Transverse colon (tissue), 4 donors: ENCODE results near the gene PKP3. TPM values are rescaled to one million over a fixed set of nuclear protein-coding genes. Genes with fewer than 3 reads are reported as not detected.

ENCODE experiments used
- DNase-seq: peaks from one replicate; pipeline ENCODE4 v3.0.0-alpha.2; 2019
- H3K27ac ChIP-seq, 4 donors: fragments of 200-600 bp; sonication (generic); 2 replicates each; pipeline ENCODE4 v1.5.1; 2016 to 2018; ENCODE audit warnings: inconsistent platforms in 4 of 4
- H3K27me3 ChIP-seq: fragments of 200-600 bp; sonication (generic); 2 replicates; pipeline ENCODE4 v1.5.1; 2017; ENCODE audit warnings: inconsistent platforms
- H3K36me3 ChIP-seq, 4 donors: fragments of 200-600 bp; sonication (generic); 2 replicates each; pipeline ENCODE4 v1.5.1; 2017 to 2019; ENCODE audit warnings: inconsistent platforms in 4 of 4
- H3K4me1 ChIP-seq, 4 donors: fragments of 200-600 bp; sonication (generic); 2 replicates each; pipeline ENCODE4 v1.5.1; 2017 to 2020; ENCODE audit warnings: inconsistent platforms in 4 of 4
- H3K4me3 ChIP-seq, 4 donors: fragments of 200-600 bp; sonication (generic); 1 replicate in 1 of 4; 2 replicates in 3 of 4; pipeline versions ENCODE4 v1.5.1 to v1.6.1; 2017 to 2019; ENCODE audit warnings: inconsistent platforms in 4 of 4
- H3K9me3 ChIP-seq, 2 donors: fragments of 200-600 bp; sonication (generic); 2 replicates each; pipeline ENCODE4 v1.5.1; 2017 to 2019; ENCODE audit warnings: inconsistent platforms in 2 of 2
- CTCF ChIP-seq, 5 experiments: fragments of 200-600 bp in 3 of 5; fragments of 450-650 bp in 2 of 5; sonication (generic) in 3 of 5; IDR thresholded peaks; 1 replicate in 2 of 5; 2 replicates in 3 of 5; pipeline ENCODE4 v1.5.1; 2016 to 2017; ENCODE audit warnings: antibody characterized with exemption in 5 of 5, inconsistent platforms in 3 of 5, mild to moderate bottlenecking in 2 of 5, moderate library complexity in 1 of 5
- EP300 ChIP-seq: sonication (generic); formaldehyde crosslinking; IDR thresholded peaks from one replicate; pipeline ENCODE4 v1.6.1; 2017; ENCODE audit warnings: antibody characterized with exemption, low read depth
- POLR2A ChIP-seq: fragments of 450-650 bp; IDR thresholded peaks from one replicate; pipeline ENCODE4 v1.6.1; 2016; ENCODE audit warnings: antibody characterized with exemption, mild to moderate bottlenecking, moderate library complexity
- POLR2AphosphoS5 ChIP-seq, 3 donors: sonication (generic); formaldehyde crosslinking; IDR thresholded peaks; one replicate each; pipeline ENCODE4 v1.6.1; 2016; ENCODE audit warnings: antibody characterized with exemption in 3 of 3
- WGBS, 2 donors: methylation state at CpG; one replicate each; pipeline ENCODE4 v1.1.5; 2018; ENCODE audit warnings: low coverage in 1 of 2; 5-methylcytosine and 5-hydroxymethylcytosine counted together
- in situ Hi-C, 4 donors: fragments of 200-750 bp; cut with MboI; loops; one replicate each; pipeline versions ENCODE4 v1.15.0 to v1.15.1; 2017; ENCODE audit warnings: low sequenced_read_pairs in 3 of 4, low pct_ligation_motif_present in 1 of 4, low pct_unique_long_range_greater_than_20kb in 1 of 4
- intact Hi-C: fragments of 100-400 bp; cut with DNase I; formaldehyde crosslinking; loops from one replicate; pipeline ENCODE4 v1.15.1; 2023; ENCODE audit warnings: low total_unique reads
- total RNA-seq, 4 donors: library from RNA; depleted of rRNA; stranded (reverse); fragments of >200 nt; gene quantifications; one replicate each; pipeline ENCODE4 v1.1.0, GENCODE V29; 2016

The PKP3 gene
- total RNA-seq, 4 donors from 2014 or later: 159 to 359 (median 200) TPM

DNA sequence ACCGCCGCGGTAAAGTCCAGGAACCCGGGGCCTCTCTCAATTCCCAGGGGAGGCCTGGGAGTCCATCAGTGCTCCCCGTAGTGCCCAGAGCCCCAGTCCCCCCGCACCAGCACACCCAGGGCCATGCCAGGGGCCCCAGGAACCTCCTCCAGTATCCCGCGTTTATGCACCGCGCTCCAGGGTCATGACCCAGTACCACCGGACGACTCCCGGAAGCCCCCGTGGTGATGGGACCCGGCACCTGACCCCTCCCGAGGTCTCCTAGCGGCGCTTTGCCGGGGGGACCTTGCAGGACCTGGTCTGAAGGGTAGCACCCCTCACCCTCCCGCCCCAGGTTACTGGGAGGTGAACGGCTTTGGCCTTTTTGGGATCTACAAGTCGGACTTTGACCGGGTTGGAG lies 13.5 kb upstream of the PKP3 start:
- WGBS, 2 donors: 91% methylated on average over 23 of the region's 23 CpGs; no CpG with 5 or more reads in 1 of the 2 donors
- no peak for DNase-seq
- H3K4me1 ChIP-seq: no peaks in the 10 kb centered on the region

GRCh38 chr11:380996-381395 lies 13.0 kb upstream of the PKP3 start:
- H3K9me3 ChIP-seq: no peaks in the 10 kb centered on the region
- no peaks in the 10 kb centered on the region for H3K4me1 ChIP-seq
- H3K27me3 ChIP-seq: no peaks in the 10 kb centered on the region
- H3K4me3 ChIP-seq: no peak overlapping the region
- H3K36me3 ChIP-seq: no peaks in the 10 kb centered on the region
- no peak for DNase-seq
- WGBS, 2 donors: 85% methylated on average over 8 of the region's 14 CpGs; no CpG with 5 or more reads in 1 of the 2 donors
- H3K27ac ChIP-seq: no peak overlapping the region
- in situ Hi-C loops: no loop called here
- TF ChIP-seq CTCF (IDR thresholded peaks at IDR 0.05): no peak
- TF ChIP-seq POLR2A: no peak
- TF ChIP-seq POLR2AphosphoS5 (IDR thresholded peaks at IDR 0.05): no peak
- no peak for TF ChIP-seq EP300
- intact Hi-C loops: no loop called here

More for the DNA sequence above, 13.5 kb upstream of the PKP3 start:
- Histone ChIP-seq H3K27me3 (no peaks in the 10 kb centered on the region), H3K36me3 (no peaks in the 10 kb centered on the region), H3K9me3 (no peaks in the 10 kb centered on the region), H3K4me3 (no peak overlapping the region), H3K27ac (no peak overlapping the region)
- in situ Hi-C loops: no loop called here
- intact Hi-C loops: no loop called here
- no peak for TF ChIP-seq POLR2AphosphoS5 (IDR thresholded peaks at IDR 0.05)
- no peak for TF ChIP-seq POLR2A
- TF ChIP-seq EP300: no peak
- no peak for TF ChIP-seq CTCF (IDR thresholded peaks at IDR 0.05)

DNA sequence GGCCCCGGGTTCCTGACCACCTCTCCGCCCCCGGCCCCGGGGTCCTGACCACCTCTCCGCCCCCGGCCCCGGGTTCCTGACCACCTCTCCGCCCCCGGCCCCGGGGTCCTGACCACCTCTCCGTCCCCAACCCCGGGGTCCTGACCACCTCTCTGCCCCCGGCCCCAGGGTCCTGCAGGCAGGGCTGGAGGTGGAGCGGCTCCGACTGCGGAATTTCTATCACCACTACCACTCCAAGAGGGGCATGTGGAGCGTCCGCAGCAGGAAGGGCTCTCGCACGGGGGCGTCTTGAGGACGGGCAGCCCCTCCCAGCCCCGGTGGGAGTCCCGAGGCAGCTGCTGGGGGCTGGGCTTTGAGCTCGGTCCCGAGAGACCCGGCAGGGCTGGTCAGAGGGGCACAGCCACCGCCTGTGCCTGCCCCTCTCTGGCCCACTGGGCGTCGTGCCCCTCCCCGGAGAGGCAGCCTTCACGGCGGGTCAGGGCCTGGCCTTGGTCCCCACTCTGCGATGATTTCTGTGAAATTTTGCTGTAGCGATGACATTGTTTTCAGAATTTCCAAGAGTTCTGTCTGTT lies 12.4 kb upstream of the PKP3 start:
- no peak for DNase-seq
- H3K27ac ChIP-seq: no peak overlapping the region
- no peaks in the 10 kb centered on the region for H3K27me3 ChIP-seq
- WGBS, 2 donors: 81% methylated on average over 22 of the region's 35 CpGs; no CpG with 5 or more reads in 1 of the 2 donors
- no peak for TF ChIP-seq POLR2A
- TF ChIP-seq CTCF (IDR thresholded peaks at IDR 0.05): no peak
- no peaks in the 10 kb centered on the region for H3K4me1 ChIP-seq
- no peak overlapping the region for H3K4me3 ChIP-seq
- H3K9me3 ChIP-seq: no peaks in the 10 kb centered on the region
- no peaks in the 10 kb centered on the region for H3K36me3 ChIP-seq
- in situ Hi-C loops (no loop called here), intact Hi-C loops (no loop called here)

DNA sequence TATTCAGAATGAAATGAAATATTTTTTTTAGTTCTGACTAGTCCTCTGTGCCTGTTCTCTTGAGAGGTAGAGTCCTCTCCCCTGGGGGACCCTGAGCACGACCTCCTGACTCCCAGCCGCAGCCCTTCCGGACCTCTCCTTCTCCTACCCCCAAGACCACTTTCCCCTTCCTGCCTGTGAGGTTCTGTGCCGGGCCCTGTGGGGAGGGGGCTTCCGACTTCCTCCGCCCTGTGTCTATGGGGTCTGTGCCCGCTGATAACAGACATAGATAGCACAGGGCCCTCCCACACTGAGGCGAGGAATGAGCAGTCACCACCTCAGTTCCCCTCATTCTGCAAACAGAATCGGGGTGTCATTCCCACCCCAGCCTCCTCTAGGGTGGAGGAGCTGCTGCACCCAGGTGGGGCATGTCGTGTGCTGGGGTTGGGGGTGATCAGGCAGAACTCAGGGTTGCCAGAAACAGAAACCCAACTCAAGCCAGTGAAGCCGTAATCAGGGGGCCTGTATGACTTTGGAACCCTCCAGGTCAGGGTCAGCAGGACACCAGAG lies 11.9 kb upstream of the PKP3 start:
- Histone ChIP-seq H3K4me1 (no peaks in the 10 kb centered on the region), H3K9me3 (no peaks in the 10 kb centered on the region), H3K27ac (no peak overlapping the region), H3K36me3 (no peaks in the 10 kb centered on the region), H3K27me3 (no peaks in the 10 kb centered on the region), H3K4me3 (no peak overlapping the region)
- no peak for DNase-seq
- TF ChIP-seq EP300 (no peak), POLR2A (no peak), CTCF (IDR thresholded peaks at IDR 0.05) (no peak), POLR2AphosphoS5 (IDR thresholded peaks at IDR 0.05) (no peak)
- intact Hi-C loops (no loop called here), in situ Hi-C loops (no loop called here)
- 74% methylated on average over 11 of the region's 11 CpGs; no CpG with 5 or more reads in 1 of the 2 donors for WGBS, 2 donors
